Gastrocnemius medialis (tissue), 4 donors: ENCODE measurements around the gene BCL7A. TPM values are rescaled to one million over a fixed set of nuclear protein-coding genes. Genes with fewer than 3 reads are reported as not detected.
A peak's percentile ranks its signal among the peaks of the same experiment; 100 is the strongest.

Experiments used
- ATAC-seq, 2 donors: fragments of 150-250 bp; one replicate each; pipeline ENCODE4 v1.9.1; 2016
- DNase-seq, 2 donors: peaks; one replicate each; pipeline ENCODE4 v3.0.0-alpha.2; 2019
- H3K27ac ChIP-seq, 4 donors: fragments of 200-600 bp; sonication (generic); 1 replicate in 1 of 4; 2 replicates in 3 of 4; pipeline ENCODE4 v1.5.1; 2016 to 2018; ENCODE audit warnings: mild to moderate bottlenecking in 2 of 4, moderate library complexity in 1 of 4
- H3K27me3 ChIP-seq, 3 donors: fragments of 200-600 bp; sonication (generic) in 2 of 3; 1 replicate in 1 of 3; 2 replicates in 2 of 3; pipeline versions ENCODE4 v1.5.1 to v1.6.0; 2016 to 2019; ENCODE audit warnings: mild to moderate bottlenecking in 1 of 3, moderate library complexity in 1 of 3
- H3K36me3 ChIP-seq, 2 donors: fragments of 200-600 bp; sonication (generic) in 1 of 2; one replicate each; pipeline ENCODE4 v1.5.1; 2017 to 2018
- H3K4me1 ChIP-seq, 2 donors: fragments of 200-600 bp; sonication (generic) in 1 of 2; one replicate each; pipeline ENCODE4 v1.5.1; 2016 to 2017; ENCODE audit warnings: mild to moderate bottlenecking in 2 of 2
- H3K4me3 ChIP-seq, 4 donors: fragments of 200-600 bp; sonication (generic) in 3 of 4; 1 replicate in 1 of 4; 2 replicates in 3 of 4; pipeline ENCODE4 v1.5.1; 2016 to 2019; ENCODE audit warnings: mild to moderate bottlenecking in 2 of 4
- H3K9me3 ChIP-seq, 3 donors: fragments of 200-600 bp; sonication (generic) in 2 of 3; 1 replicate in 1 of 3; 2 replicates in 2 of 3; pipeline ENCODE4 v1.5.1; 2016 to 2019
- POLR2A ChIP-seq, 2 donors: fragments of 450-650 bp; IDR thresholded peaks; one replicate each; pipeline ENCODE4 v1.6.1; 2017; ENCODE audit warnings: antibody characterized with exemption in 2 of 2, mild to moderate bottlenecking in 2 of 2, moderate library complexity in 2 of 2
- in situ Hi-C, 4 donors: fragments of 200-750 bp; cut with MboI; loops; one replicate each; pipeline versions ENCODE4 v1.15.0 to v1.8.0; 2017; ENCODE audit warnings: low sequenced_read_pairs in 4 of 4
- intact Hi-C: fragments of 100-400 bp; cut with DNase I; formaldehyde crosslinking; loops from one replicate; pipeline ENCODE4 v1.15.1; 2023; ENCODE audit warnings: low total_unique reads
- total RNA-seq, 4 donors: library from RNA; depleted of rRNA; stranded (reverse); fragments of >200 nt; gene quantifications; one replicate each; pipeline versions ENCODE4 v1.1.0 to v1.2.3, GENCODE V29; 2016
- TF ChIP-seq, protein P1 (sequence below), 5 experiments: fragments of 450-650 bp in 3 of 5; fragments of 200-600 bp in 2 of 5; sonication (generic) in 2 of 5; IDR thresholded peaks in 4 of 5; conservative IDR thresholded peaks in 1 of 5; 1 replicate in 4 of 5; 2 replicates in 1 of 5; pipeline ENCODE4 v1.5.1; 2016 to 2019; ENCODE audit warnings: antibody characterized with exemption in 5 of 5, mild to moderate bottlenecking in 3 of 5, moderate library complexity in 3 of 5

The BCL7A gene
- total RNA-seq, 4 donors from 2014 or later = 9.8 to 23.5 (median 13.7) TPM

DNA sequence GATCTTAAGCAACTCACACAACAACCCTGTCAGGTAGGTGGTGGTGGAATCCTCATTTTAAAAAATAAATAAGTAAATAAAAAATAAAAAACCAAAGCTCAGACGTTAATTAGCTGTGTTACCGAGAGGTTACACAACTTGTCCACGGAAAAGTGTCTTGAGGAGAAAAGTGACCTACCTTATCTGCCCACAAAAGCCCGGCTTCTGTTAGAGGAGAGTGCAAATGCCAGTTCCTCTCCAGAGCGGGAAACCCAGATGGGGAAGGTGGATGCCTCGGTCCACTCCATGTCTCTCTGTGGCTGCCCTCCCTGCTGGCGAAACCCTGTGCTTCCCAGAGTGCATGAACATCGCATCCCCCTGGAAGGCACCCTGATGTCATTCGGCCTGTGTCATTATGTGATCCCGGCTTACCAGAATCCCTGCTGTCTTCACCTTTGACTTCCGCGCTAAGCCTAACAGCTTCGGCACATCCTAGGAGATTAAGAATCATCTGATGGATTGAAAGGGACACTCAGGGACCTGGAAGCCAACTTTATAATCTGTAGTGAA, 63.2 kb downstream of the BCL7A start:
- DNase-seq (peak in 1 of 2 donors; percentile 23), ATAC-seq (no peak)
- intact Hi-C loops (no loop called here), in situ Hi-C loops (no loop called here)
- H3K4me3 ChIP-seq = no peak overlapping the region
- no peaks in the 10 kb centered on the region for H3K27me3 ChIP-seq
- TF ChIP-seq, protein P1, sequence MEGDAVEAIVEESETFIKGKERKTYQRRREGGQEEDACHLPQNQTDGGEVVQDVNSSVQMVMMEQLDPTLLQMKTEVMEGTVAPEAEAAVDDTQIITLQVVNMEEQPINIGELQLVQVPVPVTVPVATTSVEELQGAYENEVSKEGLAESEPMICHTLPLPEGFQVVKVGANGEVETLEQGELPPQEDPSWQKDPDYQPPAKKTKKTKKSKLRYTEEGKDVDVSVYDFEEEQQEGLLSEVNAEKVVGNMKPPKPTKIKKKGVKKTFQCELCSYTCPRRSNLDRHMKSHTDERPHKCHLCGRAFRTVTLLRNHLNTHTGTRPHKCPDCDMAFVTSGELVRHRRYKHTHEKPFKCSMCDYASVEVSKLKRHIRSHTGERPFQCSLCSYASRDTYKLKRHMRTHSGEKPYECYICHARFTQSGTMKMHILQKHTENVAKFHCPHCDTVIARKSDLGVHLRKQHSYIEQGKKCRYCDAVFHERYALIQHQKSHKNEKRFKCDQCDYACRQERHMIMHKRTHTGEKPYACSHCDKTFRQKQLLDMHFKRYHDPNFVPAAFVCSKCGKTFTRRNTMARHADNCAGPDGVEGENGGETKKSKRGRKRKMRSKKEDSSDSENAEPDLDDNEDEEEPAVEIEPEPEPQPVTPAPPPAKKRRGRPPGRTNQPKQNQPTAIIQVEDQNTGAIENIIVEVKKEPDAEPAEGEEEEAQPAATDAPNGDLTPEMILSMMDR (IDR thresholded peaks at IDR 0.05 in 4 of 5, conservative IDR thresholded peaks at IDR 0.05 in 1 of 5) = no peak
- no peak for TF ChIP-seq POLR2A (IDR thresholded peaks at IDR 0.05)
- peaks cover 94 to 95% of the 10 kb centered on the region in 2 donors for H3K4me1 ChIP-seq
- peaks cover 0 to 12% of the 10 kb centered on the region in 2 donors for H3K36me3 ChIP-seq
- H3K27ac ChIP-seq = peak overlapping the region; percentile 90 to 97 (median 94)
- H3K9me3 ChIP-seq = no peaks in the 10 kb centered on the region

DNA sequence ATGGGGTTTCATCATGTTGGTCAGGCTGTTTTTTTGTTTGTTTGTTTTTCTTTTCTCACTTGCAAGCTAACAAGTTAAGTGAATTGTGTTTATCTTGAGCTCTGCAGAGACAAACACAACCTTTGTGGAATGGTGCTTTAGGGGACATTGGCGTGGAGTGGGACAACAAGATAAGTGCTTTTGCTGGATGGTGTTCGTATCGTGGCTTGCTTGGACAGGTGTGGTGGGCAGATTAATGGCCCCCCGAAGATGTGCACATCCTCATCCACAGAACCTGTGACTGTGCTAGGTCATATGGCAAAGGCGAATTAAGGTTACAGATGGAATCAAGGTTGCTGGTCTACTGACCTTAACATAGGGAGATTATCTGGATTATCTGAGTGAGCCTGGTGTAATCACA, 63.9 kb downstream of the BCL7A start:
- Histone ChIP-seq H3K4me1 (peaks cover 99 to 100% of the 10 kb centered on the region in 2 donors), H3K27me3 (no peaks in the 10 kb centered on the region), H3K27ac (peak overlapping the region; percentile 90 to 97 (median 94)), H3K4me3 (no peak overlapping the region), H3K36me3 (peaks cover 0 to 12% of the 10 kb centered on the region in 2 donors), H3K9me3 (no peaks in the 10 kb centered on the region)
- intact Hi-C loops = no loop called here
- ATAC-seq (no peak), DNase-seq (no peak)
- no peak for TF ChIP-seq POLR2A (IDR thresholded peaks at IDR 0.05)
- TF ChIP-seq, protein P1 (IDR thresholded peaks at IDR 0.05 in 4 of 5, conservative IDR thresholded peaks at IDR 0.05 in 1 of 5) = no peak
- in situ Hi-C loops = no loop called here

DNA sequence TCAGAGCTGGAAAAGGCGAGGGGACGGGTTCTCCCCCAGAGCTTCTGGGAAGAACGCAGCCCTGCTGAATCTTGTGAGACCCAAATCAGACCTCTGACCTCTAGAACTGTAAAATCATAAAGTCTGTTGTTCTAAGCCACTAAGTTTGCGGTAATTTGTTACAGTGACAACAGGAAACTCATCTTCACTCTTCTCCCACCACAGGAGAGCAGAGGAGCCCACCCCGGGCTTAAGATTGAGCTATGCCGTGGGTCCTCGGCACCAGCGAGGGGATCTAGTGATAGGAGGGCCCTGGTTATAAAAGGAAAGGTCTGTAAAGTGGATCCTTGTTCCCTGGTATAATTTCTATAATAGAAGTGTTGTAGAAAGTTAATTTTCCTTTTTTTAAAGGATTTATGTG, 64.4 kb downstream of the BCL7A start:
- in situ Hi-C loops = no loop called here
- TF ChIP-seq, protein P1 (IDR thresholded peaks at IDR 0.05 in 4 of 5, conservative IDR thresholded peaks at IDR 0.05 in 1 of 5) = no peak
- TF ChIP-seq POLR2A (IDR thresholded peaks at IDR 0.05) = no peak
- Histone ChIP-seq H3K27me3 (no peaks in the 10 kb centered on the region), H3K36me3 (peaks cover 0 to 12% of the 10 kb centered on the region in 2 donors), H3K4me1 (peaks cover 100% of the 10 kb centered on the region in 2 donors), H3K27ac (peak overlapping the region; percentile 90 to 97 (median 94)), H3K9me3 (no peaks in the 10 kb centered on the region), H3K4me3 (no peak overlapping the region)
- DNase-seq = no peak
- intact Hi-C loops = no loop called here
- no peak for ATAC-seq

DNA sequence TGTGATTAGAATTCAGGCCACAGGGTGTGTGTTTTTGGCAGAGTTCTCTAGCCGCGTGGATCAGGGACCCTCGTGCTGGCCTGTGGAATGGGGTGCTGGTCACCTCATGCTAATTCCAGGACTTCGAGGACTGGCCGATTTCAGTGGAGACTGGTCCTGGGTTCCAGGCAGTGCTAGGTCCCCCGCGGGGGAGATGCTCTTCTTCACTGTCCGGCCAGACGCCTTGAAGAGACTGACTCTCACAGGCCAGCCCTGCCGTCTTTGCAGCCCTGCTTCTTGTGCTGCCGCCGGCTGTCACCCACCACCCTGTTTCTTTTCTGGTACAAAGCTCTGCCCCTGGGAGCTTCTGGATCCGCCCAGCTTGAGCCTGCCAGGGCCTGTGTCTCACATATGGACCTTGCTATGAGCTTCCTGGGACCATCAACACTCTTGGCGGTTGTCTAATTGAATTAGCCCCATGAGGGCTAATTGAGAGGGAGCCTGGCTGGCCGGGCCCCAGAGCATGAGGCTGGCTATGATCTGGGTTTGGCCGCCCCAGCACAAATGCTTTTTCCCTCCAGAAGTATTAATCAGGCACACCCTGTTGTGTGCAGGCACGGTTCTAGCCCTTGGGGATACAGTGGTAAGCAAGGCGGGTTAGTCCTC, 65.1 kb downstream of the BCL7A start:
- no peak for DNase-seq
- in situ Hi-C loops (no loop called here), intact Hi-C loops (no loop called here)
- H3K27ac ChIP-seq = peak overlapping the region; percentile 90 to 97 (median 94)
- no peaks in the 10 kb centered on the region for H3K27me3 ChIP-seq
- H3K36me3 ChIP-seq = peaks cover 0 to 12% of the 10 kb centered on the region in 2 donors
- peak overlapping the region in 1 of 4 donors; percentile 2 for H3K4me3 ChIP-seq
- H3K4me1 ChIP-seq = peaks cover 100% of the 10 kb centered on the region in 2 donors
- no peak for TF ChIP-seq POLR2A (IDR thresholded peaks at IDR 0.05)
- TF ChIP-seq, protein P1 (IDR thresholded peaks at IDR 0.05 in 4 of 5, conservative IDR thresholded peaks at IDR 0.05 in 1 of 5) = no peak
- no peak for ATAC-seq
- H3K9me3 ChIP-seq = no peaks in the 10 kb centered on the region
